Fibroblast of mammary gland (primary cell): ENCODE measurements around the gene ITGBL1.

ENCODE experiments used
- DNase-seq: peaks from one replicate; pipeline ENCODE4 v3.0.0-alpha.2; 2010; ENCODE audit warnings: low read depth
- H3K4me3 ChIP-seq: 2 replicates; pipeline ENCODE4 v1.5.1; 2011; ENCODE audit warnings: low read depth, mild to moderate bottlenecking, low read length, moderate library complexity; ENCODE audit not compliant: control insufficient read depth
- TF ChIP-seq, protein P1 (sequence below): conservative IDR thresholded peaks from 2 replicates; pipeline ENCODE4 v1.5.1; 2011; ENCODE audit warnings: low read depth, low read length, inconsistent platforms; ENCODE audit not compliant: control insufficient read depth, insufficient read depth

Gene ITGBL1

GRCh38 chr13:101703081-101703480 is 250.6 kb downstream of the ITGBL1 start:
- no peak for DNase-seq

DNA sequence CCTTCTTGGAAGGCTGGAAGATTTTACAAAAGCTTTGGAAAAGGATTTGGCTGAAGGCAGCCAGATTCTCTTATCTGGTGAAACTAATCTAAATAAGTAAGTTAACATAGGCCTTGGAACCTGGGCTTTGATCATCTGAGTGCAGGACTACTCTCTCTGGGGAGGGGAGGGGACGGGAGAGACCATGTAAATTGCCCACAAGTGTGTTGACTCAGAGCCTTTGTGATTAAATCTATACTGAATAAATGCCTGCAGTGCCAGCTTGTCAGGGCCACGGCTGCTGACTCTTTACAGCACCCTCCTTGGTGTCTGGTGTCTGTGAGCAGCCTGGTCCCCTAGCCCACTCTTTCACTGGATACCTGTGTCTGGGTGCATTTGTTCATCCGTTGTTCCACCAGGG is 251.4 kb downstream of the ITGBL1 start:
- no peak for DNase-seq
- no peak overlapping the region for H3K4me3 ChIP-seq
- TF ChIP-seq, protein P1, sequence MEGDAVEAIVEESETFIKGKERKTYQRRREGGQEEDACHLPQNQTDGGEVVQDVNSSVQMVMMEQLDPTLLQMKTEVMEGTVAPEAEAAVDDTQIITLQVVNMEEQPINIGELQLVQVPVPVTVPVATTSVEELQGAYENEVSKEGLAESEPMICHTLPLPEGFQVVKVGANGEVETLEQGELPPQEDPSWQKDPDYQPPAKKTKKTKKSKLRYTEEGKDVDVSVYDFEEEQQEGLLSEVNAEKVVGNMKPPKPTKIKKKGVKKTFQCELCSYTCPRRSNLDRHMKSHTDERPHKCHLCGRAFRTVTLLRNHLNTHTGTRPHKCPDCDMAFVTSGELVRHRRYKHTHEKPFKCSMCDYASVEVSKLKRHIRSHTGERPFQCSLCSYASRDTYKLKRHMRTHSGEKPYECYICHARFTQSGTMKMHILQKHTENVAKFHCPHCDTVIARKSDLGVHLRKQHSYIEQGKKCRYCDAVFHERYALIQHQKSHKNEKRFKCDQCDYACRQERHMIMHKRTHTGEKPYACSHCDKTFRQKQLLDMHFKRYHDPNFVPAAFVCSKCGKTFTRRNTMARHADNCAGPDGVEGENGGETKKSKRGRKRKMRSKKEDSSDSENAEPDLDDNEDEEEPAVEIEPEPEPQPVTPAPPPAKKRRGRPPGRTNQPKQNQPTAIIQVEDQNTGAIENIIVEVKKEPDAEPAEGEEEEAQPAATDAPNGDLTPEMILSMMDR, result no peak

More at GRCh38 chr13:101703081-101703480, 250.6 kb downstream of the ITGBL1 start:
- TF ChIP-seq, protein P1, result no peak
- H3K4me3 ChIP-seq, result no peak overlapping the region

DNA sequence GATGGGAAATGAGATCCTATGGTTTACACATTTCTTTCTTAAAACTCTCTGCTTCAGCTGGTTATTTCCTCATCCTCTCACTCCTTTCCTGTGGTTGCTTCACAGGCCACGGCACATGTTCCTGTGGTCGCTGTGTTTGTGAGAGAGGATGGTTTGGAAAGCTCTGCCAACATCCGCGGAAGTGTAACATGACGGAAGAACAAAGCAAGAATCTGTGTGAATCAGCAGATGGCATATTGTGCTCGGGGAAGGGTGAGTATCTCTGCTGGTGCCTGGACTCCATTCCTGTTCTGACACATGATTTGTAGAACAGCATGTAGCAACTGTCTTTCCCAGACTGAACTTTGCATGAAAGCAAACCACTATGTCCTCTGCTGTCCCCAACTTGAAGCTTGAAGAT is 254.2 kb downstream of the ITGBL1 start:
- H3K4me3 ChIP-seq, result no peak overlapping the region
- TF ChIP-seq, protein P1, result no peak
- peak; percentile 99 for DNase-seq

DNA sequence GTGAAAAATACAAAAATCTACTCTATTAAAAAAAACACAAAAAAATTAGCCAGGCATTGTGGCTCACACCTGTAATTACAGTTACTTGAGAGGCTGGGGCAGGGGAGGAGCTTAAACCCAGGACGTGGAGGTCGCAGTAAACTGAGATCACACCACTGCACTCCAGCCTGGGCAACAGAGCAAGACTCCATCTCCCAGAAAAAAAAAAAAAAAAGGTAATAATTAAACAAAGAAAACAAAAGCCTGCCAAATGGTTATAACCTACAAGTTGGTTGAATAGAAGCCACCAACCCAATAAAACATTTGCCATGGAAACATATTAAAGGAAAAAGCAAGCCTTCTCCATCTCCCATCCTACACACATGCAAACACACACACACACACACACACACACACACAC is 255.2 kb downstream of the ITGBL1 start:
- DNase-seq, result no peak
- no peak overlapping the region for H3K4me3 ChIP-seq
- TF ChIP-seq, protein P1, result no peak

- no peak overlapping the region for H3K4me3 ChIP-seq
- TF ChIP-seq, protein P1, result no peak
- DNase-seq, result no peak
Measured at GRCh38 chr13:101708115-101708514, 255.6 kb downstream of the ITGBL1 start.

- TF ChIP-seq, protein P1, result no peak
- no peak overlapping the region for H3K4me3 ChIP-seq
- DNase-seq, result no peak
Measured at GRCh38 chr13:101709952-101710351, 257.5 kb downstream of the ITGBL1 start.

DNA sequence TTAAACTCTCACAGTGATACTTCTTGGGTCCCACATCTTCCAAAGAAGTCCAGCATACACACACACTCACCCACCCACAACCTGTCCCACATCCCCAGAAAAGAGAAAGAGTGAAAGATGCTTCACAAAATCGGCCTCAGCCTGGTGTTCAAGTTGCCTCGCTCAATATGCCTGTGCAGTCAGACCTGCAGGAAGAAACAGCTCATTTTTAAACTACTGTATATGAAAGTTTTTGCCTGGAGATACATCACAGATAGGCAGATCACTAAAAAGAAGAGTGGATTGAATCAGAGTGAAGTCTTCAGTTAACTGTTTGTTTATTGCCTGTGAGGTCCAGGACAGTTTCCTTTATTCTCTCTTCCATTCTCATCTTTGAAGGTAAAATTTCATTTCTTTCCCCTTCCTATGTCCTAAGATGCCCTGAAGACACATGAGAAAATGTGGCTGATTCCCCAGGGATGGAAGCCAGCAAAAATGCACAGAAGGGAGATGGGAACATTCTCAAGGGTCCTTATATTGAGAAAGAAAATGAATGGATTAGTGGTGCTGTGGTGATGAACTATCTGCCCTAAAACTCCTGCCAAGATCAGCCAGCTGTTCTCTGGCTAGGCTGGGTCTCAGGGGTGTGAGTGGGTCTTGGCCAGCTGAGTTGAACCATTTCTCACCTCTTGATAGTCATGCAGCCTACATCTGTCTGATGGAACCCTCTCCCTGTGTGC is 259.0 kb downstream of the ITGBL1 start:
- peak; percentile 29 for DNase-seq
- TF ChIP-seq, protein P1, result no peak
- no peak overlapping the region for H3K4me3 ChIP-seq
